ENCODE data around the gene MYL6.

GRCh38 chr12:56163533-56164344 lies 5.6 kb downstream of the MYL6 start:
- TF ChIP-seq YY1 (tag by site-specific recombination; IDR thresholded peaks at IDR 0.05) (no peak), CTCF (tag by site-specific recombination; IDR thresholded peaks at IDR 0.05) (no peak), ZBTB17 (tag by site-specific recombination; IDR thresholded peaks at IDR 0.05) (no peak)
- TF ChIP-seq, protein P1, sequence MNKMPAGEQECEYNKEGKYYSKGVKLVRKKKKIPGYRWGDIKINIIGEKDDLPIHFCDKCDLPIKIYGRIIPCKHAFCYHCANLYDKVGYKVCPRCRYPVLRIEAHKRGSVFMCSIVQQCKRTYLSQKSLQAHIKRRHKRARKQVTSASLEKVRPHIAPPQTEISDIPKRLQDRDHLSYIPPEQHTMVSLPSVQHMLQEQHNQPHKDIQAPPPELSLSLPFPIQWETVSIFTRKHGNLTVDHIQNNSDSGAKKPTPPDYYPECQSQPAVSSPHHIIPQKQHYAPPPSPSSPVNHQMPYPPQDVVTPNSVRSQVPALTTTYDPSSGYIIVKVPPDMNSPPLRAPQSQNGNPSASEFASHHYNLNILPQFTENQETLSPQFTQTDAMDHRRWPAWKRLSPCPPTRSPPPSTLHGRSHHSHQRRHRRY (tag by site-specific recombination; IDR thresholded peaks at IDR 0.05): no peak
- TF ChIP-seq, protein P2, sequence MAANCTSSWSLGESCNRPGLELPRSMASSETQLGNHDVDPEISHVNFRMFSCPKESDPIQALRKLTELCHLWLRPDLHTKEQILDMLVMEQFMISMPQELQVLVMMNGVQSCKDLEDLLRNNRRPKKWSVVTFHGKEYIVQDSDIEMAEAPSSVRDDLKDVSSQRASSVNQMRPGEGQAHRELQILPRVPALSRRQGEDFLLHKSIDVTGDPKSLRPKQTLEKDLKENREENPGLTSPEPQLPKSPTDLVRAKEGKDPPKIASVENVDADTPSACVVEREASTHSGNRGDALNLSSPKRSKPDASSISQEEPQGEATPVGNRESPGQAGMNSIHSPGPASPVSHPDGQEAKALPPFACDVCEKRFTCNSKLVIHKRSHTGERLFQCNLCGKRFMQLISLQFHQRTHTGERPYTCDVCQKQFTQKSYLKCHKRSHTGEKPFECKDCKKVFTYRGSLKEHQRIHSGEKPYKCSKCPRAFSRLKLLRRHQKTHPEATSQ (tag by site-specific recombination; IDR thresholded peaks at IDR 0.05): no peak
